ENCODE data around the gene SPINK4.

SPINK4 gene

DNA sequence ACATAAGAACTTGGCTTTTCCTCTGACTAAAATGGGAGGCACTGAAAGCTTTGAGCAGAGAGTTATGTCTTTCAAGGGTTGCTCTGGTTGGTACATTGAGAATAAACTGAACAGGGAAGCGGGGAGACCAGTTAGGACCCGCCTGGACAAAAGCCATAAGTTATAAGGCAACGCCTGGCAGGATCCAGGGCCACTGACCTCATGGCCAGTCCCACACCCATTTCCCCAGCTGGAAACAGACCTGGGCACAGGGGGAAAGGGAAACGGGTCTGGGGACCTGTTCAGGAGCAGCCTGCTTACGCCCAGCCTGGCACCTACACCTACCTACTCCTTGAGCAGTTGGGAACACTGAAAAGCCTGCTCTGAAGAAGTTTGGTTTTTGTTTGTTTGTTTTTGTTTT is 1.3 kb downstream of the SPINK4 start:
- DNase-seq = no peak
- H3K4me3 Mint-ChIP-seq = no peak overlapping the region
- no peaks in the 10 kb centered on the region for H3K27me3 Mint-ChIP-seq
- H3K9me3 Mint-ChIP-seq = no peaks in the 10 kb centered on the region
- ATAC-seq = no peak
- H3K27ac Mint-ChIP-seq = no peak overlapping the region
- no peaks in the 10 kb centered on the region for H3K36me3 Mint-ChIP-seq (ENCODE audit: low read depth)
- H3K4me1 Mint-ChIP-seq = no peaks in the 10 kb centered on the region

DNA sequence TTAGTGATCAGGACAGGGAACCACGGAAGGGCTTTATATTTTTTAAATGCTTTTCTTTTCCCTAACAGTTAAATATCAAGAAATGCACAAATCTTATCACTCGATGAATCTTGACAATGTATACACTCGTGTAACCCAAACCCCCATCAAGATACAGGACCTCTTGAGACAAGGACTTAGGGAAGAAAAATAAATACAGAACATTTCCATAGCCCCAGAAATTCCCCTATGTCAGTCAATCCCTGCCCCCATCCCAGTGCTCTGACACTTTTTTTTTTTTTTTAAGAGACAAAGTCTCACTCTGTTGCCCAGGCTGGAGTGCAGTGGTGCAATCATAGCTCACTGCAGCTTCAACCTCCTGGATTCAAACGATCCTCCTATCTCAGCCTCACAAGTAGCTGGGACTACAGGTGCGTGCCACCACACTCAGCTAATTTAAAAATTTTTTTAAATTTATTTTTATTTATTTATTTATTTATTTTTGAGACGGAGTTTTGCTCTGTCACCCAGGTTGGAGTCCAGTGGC is 2.7 kb downstream of the SPINK4 start:
- DNase-seq (no peak), ATAC-seq (no peak)
- no peak overlapping the region for H3K4me3 Mint-ChIP-seq
- no peaks in the 10 kb centered on the region for H3K9me3 Mint-ChIP-seq
- no peaks in the 10 kb centered on the region for H3K4me1 Mint-ChIP-seq
- H3K36me3 Mint-ChIP-seq (ENCODE audit: low read depth) = peaks cover 3% of the 10 kb centered on the region
- H3K27ac Mint-ChIP-seq = no peak overlapping the region
- H3K27me3 Mint-ChIP-seq = no peaks in the 10 kb centered on the region

GRCh38 chr9:33244137-33244784 is 4.3 kb downstream of the SPINK4 start:
- Mint-ChIP-seq H3K27ac (no peak overlapping the region), H3K4me1 (no peaks in the 10 kb centered on the region), H3K9me3 (no peaks in the 10 kb centered on the region), H3K27me3 (no peaks in the 10 kb centered on the region), H3K36me3 (ENCODE audit: low read depth) (peaks cover 4% of the 10 kb centered on the region), H3K4me3 (no peak overlapping the region)
- DNase-seq (no peak), ATAC-seq (no peak)

GRCh38 chr9:33245341-33245740 is 5.4 kb downstream of the SPINK4 start:
- no peak for DNase-seq
- no peak for ATAC-seq
- H3K36me3 Mint-ChIP-seq (ENCODE audit: low read depth) = peaks cover 7% of the 10 kb centered on the region
- no peaks in the 10 kb centered on the region for H3K9me3 Mint-ChIP-seq
- H3K4me1 Mint-ChIP-seq = no peaks in the 10 kb centered on the region
- H3K27me3 Mint-ChIP-seq = no peaks in the 10 kb centered on the region
- H3K4me3 Mint-ChIP-seq = no peak overlapping the region
- no peak overlapping the region for H3K27ac Mint-ChIP-seq

DNA sequence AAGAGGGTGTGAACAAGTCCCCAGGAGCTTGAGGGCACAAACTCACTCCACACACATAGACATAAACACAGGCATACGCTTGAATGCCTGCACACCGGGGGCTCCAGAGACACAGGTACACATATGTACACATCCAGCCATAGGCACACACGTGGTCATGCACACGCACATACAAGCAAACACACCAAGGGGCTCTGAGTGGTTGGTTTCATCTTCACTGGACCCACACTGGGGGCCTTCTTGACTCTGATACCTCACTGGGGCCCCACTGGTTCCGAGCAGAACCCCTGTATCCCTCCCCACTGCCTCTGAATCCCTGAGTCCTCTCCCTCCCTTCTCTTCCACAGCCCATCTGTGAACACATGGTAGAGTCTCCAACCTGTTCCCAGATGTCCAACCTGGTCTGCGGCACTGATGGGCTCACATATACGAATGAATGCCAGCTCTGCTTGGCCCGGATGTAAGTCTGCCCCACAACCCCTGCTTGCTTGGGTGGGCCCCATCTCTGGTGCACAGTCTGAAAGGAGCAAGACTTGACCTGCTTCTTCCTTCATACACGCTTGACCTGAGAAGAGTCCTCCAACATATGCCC is 6.4 kb downstream of the SPINK4 start:
- H3K9me3 Mint-ChIP-seq = no peaks in the 10 kb centered on the region
- no peak overlapping the region for H3K4me3 Mint-ChIP-seq
- H3K27me3 Mint-ChIP-seq = no peaks in the 10 kb centered on the region
- H3K4me1 Mint-ChIP-seq = no peaks in the 10 kb centered on the region
- peaks cover 12% of the 10 kb centered on the region for H3K36me3 Mint-ChIP-seq (ENCODE audit: low read depth)
- no peak overlapping the region for H3K27ac Mint-ChIP-seq
- no peak for ATAC-seq
- no peak for DNase-seq

GRCh38 chr9:33248606-33249005 is 8.6 kb downstream of the SPINK4 start:
- H3K27me3 Mint-ChIP-seq = no peaks in the 10 kb centered on the region
- ATAC-seq (no peak), DNase-seq (no peak)
- H3K9me3 Mint-ChIP-seq = no peaks in the 10 kb centered on the region
- no peak overlapping the region for H3K27ac Mint-ChIP-seq
- H3K4me1 Mint-ChIP-seq = no peaks in the 10 kb centered on the region
- H3K4me3 Mint-ChIP-seq = no peak overlapping the region
- peaks cover 22% of the 10 kb centered on the region for H3K36me3 Mint-ChIP-seq (ENCODE audit: low read depth)

GRCh38 chr9:33249087-33249658 is 9.2 kb downstream of the SPINK4 start:
- no peak for ATAC-seq
- H3K27ac Mint-ChIP-seq = no peak overlapping the region
- H3K4me1 Mint-ChIP-seq = no peaks in the 10 kb centered on the region

GRCh38 chr9:33249983-33250382 is 10.0 kb downstream of the SPINK4 start:
- Mint-ChIP-seq H3K4me1 (no peaks in the 10 kb centered on the region), H3K27ac (peak overlapping the region; percentile 36), H3K36me3 (ENCODE audit: low read depth) (peaks cover 28% of the 10 kb centered on the region), H3K9me3 (no peaks in the 10 kb centered on the region), H3K27me3 (no peaks in the 10 kb centered on the region), H3K4me3 (no peak overlapping the region)
- ATAC-seq (peak; percentile 35), DNase-seq (no peak)

More at GRCh38 chr9:33249087-33249658, 9.2 kb downstream of the SPINK4 start:
- Mint-ChIP-seq H3K9me3 (no peaks in the 10 kb centered on the region), H3K27me3 (no peaks in the 10 kb centered on the region), H3K4me3 (no peak overlapping the region), H3K36me3 (ENCODE audit: low read depth) (peaks cover 22% of the 10 kb centered on the region)
- DNase-seq = no peak

- ATAC-seq (no peak), DNase-seq (no peak)
- no peaks in the 10 kb centered on the region for H3K9me3 Mint-ChIP-seq
- H3K27me3 Mint-ChIP-seq = no peaks in the 10 kb centered on the region
- no peak overlapping the region for H3K27ac Mint-ChIP-seq
- H3K4me1 Mint-ChIP-seq = no peaks in the 10 kb centered on the region
- peaks cover 28% of the 10 kb centered on the region for H3K36me3 Mint-ChIP-seq (ENCODE audit: low read depth)
- H3K4me3 Mint-ChIP-seq = no peak overlapping the region
Measured at GRCh38 chr9:33250458-33250995, 10.6 kb downstream of the SPINK4 start.

DNA sequence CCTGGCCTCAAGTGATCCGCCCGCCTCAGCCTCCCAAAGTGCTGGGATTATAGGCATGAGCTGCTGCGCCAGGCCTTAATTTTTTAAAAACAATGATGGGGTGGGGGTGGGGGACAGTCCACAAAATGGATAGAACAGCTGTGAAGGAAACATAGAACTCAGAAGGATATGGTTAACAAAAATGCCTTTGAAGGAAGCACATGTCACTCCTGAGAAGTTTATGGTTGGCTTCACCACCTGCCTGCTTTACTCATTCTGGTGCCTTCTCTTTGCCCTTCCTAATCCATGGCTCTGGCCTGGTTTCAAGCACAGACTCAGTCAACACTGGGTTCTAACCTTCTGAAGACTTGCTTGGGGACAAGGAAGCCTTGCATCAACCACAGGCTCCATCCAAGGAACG is 14.2 kb downstream of the SPINK4 start:
- Mint-ChIP-seq H3K9me3 (no peaks in the 10 kb centered on the region), H3K27me3 (no peaks in the 10 kb centered on the region), H3K4me3 (no peak overlapping the region), H3K36me3 (ENCODE audit: low read depth) (peaks cover 52% of the 10 kb centered on the region), H3K27ac (no peak overlapping the region), H3K4me1 (peaks cover 2% of the 10 kb centered on the region)
- ATAC-seq (no peak), DNase-seq (no peak)

GRCh38 chr9:33255014-33255413 is 15.0 kb downstream of the SPINK4 start:
- Mint-ChIP-seq H3K4me3 (no peak overlapping the region), H3K9me3 (no peaks in the 10 kb centered on the region), H3K27me3 (no peaks in the 10 kb centered on the region), H3K27ac (no peak overlapping the region), H3K36me3 (ENCODE audit: low read depth) (peaks cover 56% of the 10 kb centered on the region), H3K4me1 (peaks cover 4% of the 10 kb centered on the region)
- DNase-seq (no peak), ATAC-seq (no peak)

DNA sequence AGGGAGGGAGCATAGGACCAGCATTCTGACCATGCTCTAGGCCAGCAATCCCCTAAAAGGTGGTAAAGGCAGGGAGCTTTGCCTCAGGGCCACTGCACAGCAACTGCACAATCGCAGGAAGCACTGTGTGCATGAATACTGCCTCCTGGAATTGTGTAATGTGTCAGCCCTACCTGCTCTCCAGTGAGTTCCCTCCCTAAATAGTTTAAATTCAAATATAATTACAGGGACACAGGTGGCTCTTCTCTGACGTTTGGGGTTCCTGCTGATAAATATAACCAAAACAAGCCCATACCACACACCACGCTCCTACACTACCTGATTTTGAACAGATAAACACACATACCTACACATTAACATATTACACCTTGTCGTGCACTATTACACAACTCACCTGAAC is 15.5 kb downstream of the SPINK4 start:
- Mint-ChIP-seq H3K4me3 (no peak overlapping the region), H3K9me3 (no peaks in the 10 kb centered on the region), H3K27me3 (no peaks in the 10 kb centered on the region), H3K27ac (no peak overlapping the region), H3K4me1 (peaks cover 7% of the 10 kb centered on the region), H3K36me3 (ENCODE audit: low read depth) (peaks cover 61% of the 10 kb centered on the region)
- no peak for DNase-seq
- ATAC-seq = no peak

- peaks cover 13% of the 10 kb centered on the region for H3K4me1 Mint-ChIP-seq
- H3K9me3 Mint-ChIP-seq = no peaks in the 10 kb centered on the region
- no peak for DNase-seq
- peaks cover 63% of the 10 kb centered on the region for H3K36me3 Mint-ChIP-seq (ENCODE audit: low read depth)
- H3K27ac Mint-ChIP-seq = no peak overlapping the region
- no peak overlapping the region for H3K4me3 Mint-ChIP-seq
- no peaks in the 10 kb centered on the region for H3K27me3 Mint-ChIP-seq
- ATAC-seq = no peak
Measured at GRCh38 chr9:33256236-33256635, 16.3 kb downstream of the SPINK4 start.

- Mint-ChIP-seq H3K9me3 (no peaks in the 10 kb centered on the region), H3K27ac (no peak overlapping the region), H3K4me3 (no peak overlapping the region)
Measured at GRCh38 chr9:33257276-33257675, 17.3 kb downstream of the SPINK4 start.

DNA sequence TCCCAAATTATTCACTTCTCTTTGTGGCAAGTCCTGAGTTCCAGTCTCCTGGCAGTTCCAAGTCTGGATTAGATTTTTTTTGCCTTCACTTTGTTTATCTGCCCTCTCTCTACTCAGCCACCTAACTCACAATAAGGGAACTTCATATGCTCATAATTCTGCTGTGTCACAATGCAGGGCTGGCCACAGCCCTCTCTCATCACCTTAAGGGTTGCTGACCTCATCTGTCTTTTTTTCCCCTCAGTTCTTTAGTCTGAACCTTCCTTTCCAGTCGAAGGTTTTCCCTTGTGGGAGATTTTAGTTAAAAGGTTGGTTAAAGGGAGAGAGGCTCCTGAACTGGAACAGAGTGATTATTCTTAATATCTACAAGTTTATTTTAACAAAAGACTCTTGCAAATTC is 20.4 kb downstream of the SPINK4 start:
- ATAC-seq (no peak), DNase-seq (no peak)
- Mint-ChIP-seq H3K27ac (no peak overlapping the region), H3K4me3 (no peak overlapping the region), H3K36me3 (ENCODE audit: low read depth) (peaks cover 70% of the 10 kb centered on the region), H3K27me3 (no peaks in the 10 kb centered on the region), H3K9me3 (no peaks in the 10 kb centered on the region), H3K4me1 (peaks cover 31% of the 10 kb centered on the region)

More at GRCh38 chr9:33257276-33257675, 17.3 kb downstream of the SPINK4 start:
- ATAC-seq (no peak), DNase-seq (no peak)
- Mint-ChIP-seq H3K36me3 (ENCODE audit: low read depth) (peaks cover 71% of the 10 kb centered on the region), H3K27me3 (no peaks in the 10 kb centered on the region), H3K4me1 (peaks cover 19% of the 10 kb centered on the region)

Measured in activated naive CD8-positive, alpha-beta T cell treated with anti-CD3 and anti-CD28 coated beads, Interleukin-2, amount 50 U/mL, for 24 hours (primary cell).